GM12892 (cell line): ENCODE data around the gene HCRTR1.

Source experiments
- POLR2A ChIP-seq: IDR thresholded peaks from 2 replicates; pipeline ENCODE4 v1.6.1; 2011; ENCODE audit warnings: low read depth, low read length, control low read depth
- POLR2AphosphoS5 ChIP-seq: IDR thresholded peaks from 2 replicates; pipeline ENCODE4 v1.6.1; 2011; ENCODE audit warnings: low read depth, low read length, control low read depth

GRCh38 chr1:31672986-31673385, 55.5 kb downstream of the HCRTR1 start:
- TF ChIP-seq POLR2A (no peak), POLR2AphosphoS5 (no peak)
